GM20431 (cell line): ENCODE measurements around the gene CLEC16A.

Experiments
- in situ Hi-C: fragments of 300-500 bp; cut with MseI, MboI; formaldehyde crosslinking; loops from one replicate; pipeline ENCODE4 v1.15.0; 2020; ENCODE audit warnings: low sequenced_read_pairs; ENCODE audit not compliant: unreplicated experiment

Gene CLEC16A, protein sequence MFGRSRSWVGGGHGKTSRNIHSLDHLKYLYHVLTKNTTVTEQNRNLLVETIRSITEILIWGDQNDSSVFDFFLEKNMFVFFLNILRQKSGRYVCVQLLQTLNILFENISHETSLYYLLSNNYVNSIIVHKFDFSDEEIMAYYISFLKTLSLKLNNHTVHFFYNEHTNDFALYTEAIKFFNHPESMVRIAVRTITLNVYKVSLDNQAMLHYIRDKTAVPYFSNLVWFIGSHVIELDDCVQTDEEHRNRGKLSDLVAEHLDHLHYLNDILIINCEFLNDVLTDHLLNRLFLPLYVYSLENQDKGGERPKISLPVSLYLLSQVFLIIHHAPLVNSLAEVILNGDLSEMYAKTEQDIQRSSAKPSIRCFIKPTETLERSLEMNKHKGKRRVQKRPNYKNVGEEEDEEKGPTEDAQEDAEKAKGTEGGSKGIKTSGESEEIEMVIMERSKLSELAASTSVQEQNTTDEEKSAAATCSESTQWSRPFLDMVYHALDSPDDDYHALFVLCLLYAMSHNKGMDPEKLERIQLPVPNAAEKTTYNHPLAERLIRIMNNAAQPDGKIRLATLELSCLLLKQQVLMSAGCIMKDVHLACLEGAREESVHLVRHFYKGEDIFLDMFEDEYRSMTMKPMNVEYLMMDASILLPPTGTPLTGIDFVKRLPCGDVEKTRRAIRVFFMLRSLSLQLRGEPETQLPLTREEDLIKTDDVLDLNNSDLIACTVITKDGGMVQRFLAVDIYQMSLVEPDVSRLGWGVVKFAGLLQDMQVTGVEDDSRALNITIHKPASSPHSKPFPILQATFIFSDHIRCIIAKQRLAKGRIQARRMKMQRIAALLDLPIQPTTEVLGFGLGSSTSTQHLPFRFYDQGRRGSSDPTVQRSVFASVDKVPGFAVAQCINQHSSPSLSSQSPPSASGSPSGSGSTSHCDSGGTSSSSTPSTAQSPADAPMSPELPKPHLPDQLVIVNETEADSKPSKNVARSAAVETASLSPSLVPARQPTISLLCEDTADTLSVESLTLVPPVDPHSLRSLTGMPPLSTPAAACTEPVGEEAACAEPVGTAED

DNA sequence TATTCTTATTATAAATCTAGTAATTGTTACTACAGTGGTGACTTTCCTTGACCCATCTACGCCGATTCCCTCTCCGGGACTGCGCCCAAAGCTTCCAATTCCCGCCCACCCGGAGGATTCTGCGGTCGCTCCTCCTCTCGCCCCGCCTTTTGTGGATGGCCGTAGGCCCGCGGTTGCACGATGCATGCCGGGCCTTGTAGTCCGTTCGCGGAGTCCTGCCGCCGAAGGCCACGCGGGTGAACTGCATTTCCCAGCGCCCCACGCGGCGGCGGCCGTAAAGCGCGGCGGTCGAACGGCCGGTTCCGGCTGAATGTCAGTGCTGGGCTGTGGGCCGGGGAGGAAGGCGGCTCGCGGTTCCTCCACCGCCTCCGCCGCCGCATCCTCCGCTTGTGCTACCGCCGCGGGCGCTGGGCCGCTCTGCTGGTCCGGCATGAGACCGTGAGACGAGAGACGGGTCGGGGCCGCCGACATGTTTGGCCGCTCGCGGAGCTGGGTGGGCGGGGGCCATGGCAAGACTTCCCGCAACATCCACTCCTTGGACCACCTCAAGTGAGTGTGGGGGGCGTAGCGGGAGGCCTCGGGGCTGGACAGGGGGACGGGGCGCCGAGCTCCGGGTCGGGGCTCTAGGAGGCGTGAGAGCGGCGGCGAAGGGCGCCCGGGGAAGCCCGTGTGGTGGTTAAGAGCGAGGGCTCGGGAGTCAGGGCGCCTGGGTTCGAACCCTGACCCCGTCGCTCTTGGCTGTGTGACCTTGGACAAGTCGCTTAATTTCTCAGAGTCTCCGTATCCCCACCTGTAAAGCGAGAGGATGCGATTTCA is at the start of gene CLEC16A:
Gene CLEC16A, plus strand, starts transcription at position 316 of the 816 bp plus-strand sequence. Its CDS starts 154 bp downstream, at position 470.
- in situ Hi-C loops = no loop called here

DNA sequence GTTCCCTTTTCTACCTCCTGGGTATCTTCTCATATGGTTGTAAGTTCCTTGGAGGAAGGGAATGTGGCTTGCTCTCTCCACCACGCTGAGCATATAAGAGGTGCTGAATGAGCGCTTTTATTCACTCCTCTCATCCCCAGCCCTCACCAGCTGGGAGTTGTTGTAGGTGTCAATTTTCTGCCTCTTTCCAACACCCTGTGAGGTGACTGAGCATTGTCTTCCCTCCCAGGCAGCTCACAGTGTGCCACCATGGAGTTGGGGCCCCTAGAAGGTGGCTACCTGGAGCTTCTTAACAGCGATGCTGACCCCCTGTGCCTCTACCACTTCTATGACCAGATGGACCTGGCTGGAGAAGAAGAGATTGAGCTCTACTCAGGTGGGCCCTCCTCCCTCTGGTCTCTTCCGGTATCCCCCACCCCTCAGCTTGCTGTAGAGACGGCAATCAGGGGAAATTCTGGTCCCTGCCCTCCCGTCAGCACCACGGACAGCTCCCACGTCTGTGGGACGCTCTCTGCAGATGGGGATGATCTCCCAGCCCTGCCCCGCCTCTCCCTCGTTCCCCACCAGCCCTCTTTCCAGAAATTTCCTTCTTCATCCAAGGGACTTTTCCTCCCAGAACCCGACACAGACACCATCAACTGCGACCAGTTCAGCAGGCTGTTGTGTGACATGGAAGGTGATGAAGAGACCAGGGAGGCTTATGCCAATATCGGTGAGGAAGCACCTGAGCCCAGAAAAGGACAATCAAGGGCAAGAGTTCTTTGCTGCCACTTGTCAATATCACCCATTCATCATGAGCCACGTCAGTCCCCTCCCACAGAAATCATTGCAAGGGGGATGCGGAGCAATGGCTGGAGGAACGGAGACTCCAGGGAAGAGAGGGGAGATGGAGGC is 49.1 kb upstream of the CLEC16A start:
- in situ Hi-C loops = no loop called here

DNA sequence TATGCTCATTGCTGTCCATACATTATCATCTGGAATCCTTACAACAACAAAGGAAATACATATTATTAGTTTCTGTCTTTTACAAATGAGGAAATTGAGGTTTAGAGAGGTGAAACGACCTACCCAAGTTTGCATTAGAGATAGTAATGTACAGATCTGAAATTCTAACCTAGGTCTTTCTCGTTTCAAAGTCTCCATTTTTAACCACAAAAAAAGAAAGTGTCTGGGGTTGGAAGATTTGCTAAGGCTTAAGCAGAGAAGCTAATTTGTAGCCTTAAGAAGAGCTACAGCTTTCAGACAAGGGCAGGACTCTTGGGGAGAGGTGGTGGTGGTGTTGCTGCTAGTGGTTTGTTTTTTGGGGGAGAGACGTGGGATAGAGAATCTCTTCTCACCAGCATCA is 48.2 kb upstream of the CLEC16A start:
- in situ Hi-C loops = no loop called here

DNA sequence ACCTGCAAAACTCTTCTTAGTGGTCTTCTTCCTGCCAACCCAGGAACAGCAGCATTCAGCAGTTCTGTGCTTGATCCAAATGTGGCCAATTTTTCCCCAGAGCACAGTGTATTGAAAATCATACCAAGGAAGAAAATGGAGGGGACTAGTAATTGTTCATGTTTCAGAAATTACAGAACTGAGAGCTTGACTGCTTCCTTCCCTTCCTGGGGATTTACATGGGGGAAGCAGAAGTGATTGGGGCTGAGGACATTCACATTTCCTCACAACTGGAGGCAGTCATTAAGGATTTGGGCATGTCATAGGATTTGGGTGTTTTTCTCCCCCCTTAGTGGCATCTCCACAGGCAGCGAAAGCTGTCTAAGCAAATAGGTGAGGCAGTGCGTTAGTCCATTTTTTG is 47.6 kb upstream of the CLEC16A start:
- in situ Hi-C loops = no loop called here

DNA sequence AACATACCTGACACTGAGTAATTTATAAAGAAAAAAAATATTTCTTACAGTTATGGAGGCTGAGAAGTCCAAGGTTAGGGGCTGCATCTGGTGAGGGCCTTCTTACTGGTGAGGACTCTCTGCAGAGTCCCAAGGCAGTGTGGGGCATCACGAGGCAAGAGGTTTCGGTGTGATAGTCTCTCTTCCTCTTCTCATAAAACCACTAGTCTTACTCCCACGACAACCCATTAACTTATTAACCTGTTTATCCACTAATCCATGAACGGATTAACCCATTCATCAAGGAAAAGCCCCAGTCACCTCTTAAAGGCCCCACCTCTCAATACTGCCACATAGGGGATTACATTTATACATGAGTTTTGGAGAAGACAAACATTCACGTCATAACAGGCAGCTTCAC is 47.2 kb upstream of the CLEC16A start:
- in situ Hi-C loops = no loop called here

DNA sequence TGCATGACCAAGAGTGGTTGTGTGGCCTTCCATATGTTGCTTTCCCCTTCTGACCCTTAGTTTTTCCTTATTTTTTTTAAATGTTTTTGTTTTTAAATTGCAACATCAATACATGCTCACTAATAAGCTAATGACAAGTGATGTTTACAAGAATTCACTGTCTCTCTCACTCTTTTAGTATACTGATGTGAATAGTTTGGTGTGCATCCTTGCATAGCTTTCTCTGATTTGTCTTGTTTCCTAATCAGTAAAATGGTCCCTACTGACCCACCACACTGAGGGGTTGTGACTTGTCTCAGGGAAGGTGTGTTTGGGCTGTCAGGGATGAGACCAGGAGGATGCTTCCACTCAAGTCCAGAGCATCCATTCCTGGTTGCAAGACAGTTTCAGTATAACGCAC is 41.4 kb upstream of the CLEC16A start:
- in situ Hi-C loops = loop anchor here (25.0 kb wide), 1 partner anchor 641 kb away; no protein-coding TSS in a partner anchor

DNA sequence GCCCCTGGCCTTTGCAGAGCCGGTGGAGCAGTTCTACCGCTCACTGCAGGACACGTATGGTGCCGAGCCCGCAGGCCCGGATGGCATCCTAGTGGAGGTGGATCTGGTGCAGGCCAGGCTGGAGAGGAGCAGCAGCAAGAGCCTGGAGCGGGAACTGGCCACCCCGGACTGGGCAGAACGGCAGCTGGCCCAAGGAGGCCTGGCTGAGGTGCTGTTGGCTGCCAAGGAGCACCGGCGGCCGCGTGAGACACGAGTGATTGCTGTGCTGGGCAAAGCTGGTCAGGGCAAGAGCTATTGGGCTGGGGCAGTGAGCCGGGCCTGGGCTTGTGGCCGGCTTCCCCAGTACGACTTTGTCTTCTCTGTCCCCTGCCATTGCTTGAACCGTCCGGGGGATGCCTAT is 37.9 kb upstream of the CLEC16A start:
- in situ Hi-C loops = loop anchor here (25.0 kb wide), 1 partner anchor 644 kb away; no protein-coding TSS in a partner anchor

DNA sequence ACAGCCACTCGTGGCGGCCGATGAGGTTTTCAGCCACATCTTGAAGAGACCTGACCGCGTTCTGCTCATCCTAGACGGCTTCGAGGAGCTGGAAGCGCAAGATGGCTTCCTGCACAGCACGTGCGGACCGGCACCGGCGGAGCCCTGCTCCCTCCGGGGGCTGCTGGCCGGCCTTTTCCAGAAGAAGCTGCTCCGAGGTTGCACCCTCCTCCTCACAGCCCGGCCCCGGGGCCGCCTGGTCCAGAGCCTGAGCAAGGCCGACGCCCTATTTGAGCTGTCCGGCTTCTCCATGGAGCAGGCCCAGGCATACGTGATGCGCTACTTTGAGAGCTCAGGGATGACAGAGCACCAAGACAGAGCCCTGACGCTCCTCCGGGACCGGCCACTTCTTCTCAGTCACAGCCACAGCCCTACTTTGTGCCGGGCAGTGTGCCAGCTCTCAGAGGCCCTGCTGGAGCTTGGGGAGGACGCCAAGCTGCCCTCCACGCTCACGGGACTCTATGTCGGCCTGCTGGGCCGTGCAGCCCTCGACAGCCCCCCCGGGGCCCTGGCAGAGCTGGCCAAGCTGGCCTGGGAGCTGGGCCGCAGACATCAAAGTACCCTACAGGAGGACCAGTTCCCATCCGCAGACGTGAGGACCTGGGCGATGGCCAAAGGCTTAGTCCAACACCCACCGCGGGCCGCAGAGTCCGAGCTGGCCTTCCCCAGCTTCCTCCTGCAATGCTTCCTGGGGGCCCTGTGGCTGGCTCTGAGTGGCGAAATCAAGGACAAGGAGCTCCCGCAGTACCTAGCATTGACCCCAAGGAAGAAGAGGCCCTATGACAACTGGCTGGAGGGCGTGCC is 37.2 kb upstream of the CLEC16A start:
- in situ Hi-C loops = loop anchor here (25.0 kb wide), 1 partner anchor 645 kb away; no protein-coding TSS in a partner anchor

DNA sequence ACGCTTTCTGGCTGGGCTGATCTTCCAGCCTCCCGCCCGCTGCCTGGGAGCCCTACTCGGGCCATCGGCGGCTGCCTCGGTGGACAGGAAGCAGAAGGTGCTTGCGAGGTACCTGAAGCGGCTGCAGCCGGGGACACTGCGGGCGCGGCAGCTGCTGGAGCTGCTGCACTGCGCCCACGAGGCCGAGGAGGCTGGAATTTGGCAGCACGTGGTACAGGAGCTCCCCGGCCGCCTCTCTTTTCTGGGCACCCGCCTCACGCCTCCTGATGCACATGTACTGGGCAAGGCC is 36.7 kb upstream of the CLEC16A start:
- in situ Hi-C loops = loop anchor here (25.0 kb wide), 1 partner anchor 645 kb away; no protein-coding TSS in a partner anchor

DNA sequence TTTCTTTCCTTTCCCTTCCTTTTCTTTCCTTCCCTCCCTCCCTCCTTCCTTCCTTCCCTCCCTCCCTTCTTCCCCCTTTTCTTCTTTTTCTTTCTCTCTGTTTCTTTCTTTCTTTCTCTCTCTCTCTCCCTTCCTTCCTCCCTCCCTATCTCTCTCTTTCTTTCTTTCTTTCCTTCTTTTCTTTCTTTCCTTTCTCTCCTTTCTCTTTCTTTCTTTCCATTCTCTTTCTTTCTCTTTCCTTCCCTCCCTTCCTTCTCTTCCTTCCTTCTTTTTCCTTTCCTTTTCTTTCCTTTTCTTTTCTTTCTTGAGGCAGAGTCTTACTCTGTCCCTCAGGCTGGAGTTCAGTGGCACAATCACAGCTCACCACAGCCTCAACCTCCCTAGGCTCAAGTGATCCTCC is 33.1 kb upstream of the CLEC16A start:
- in situ Hi-C loops = loop anchor here (25.0 kb wide), 1 partner anchor 649 kb away; no protein-coding TSS in a partner anchor

DNA sequence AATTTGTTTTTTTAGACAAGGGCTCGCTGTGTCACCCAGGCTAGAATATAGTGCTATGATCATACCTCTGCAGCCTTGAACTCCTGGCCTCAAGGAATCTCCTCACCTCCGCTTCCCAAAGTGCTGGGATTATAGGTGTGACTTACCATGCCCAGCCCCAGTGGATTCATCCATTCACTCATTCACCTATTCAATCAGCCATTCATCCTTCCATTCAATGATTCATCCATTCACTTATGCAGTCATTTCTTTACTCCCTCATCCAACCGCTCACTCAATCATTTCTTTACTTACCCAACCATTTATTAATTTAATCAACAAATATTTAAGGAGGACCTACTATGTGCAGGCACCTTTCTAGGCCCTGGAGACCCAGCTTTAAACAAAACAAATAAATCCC is 27.8 kb upstream of the CLEC16A start:
- in situ Hi-C loops = loop anchor here (25.0 kb wide), 1 partner anchor 654 kb away; no protein-coding TSS in a partner anchor

DNA sequence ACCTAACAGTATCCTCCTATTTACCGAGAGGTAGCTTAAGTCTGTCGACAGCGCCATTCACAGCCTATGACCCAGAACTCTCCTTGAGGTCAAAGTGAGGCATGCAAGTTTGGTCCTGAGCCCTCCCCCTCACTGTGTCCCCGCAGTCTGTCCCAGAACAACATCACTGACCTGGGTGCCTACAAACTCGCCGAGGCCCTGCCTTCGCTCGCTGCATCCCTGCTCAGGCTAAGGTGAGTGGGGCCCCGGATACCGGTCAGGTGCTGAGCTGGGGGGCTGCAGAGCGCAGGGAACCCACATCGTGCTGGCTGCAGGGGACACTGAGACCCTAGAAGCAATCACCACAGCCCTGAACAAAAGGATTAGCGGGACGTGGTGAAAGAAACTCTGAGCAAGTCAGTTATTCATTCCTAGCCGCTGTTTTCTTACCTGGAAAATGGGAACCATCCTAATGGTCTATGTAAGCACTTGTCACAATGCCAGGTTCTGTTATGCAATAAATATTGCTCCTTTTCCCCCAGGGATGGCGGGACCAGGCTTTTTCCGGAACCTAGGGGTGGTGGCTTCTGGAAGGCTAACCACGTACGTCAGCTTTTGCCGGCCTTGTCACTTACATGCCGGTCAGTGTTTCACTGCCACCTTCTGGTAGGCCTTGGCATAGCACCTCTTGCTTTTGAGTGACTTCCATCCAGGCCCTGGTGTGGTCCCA is 25.9 kb upstream of the CLEC16A start:
- in situ Hi-C loops = loop anchor here (25.0 kb wide), 1 partner anchor 656 kb away; no protein-coding TSS in a partner anchor

DNA sequence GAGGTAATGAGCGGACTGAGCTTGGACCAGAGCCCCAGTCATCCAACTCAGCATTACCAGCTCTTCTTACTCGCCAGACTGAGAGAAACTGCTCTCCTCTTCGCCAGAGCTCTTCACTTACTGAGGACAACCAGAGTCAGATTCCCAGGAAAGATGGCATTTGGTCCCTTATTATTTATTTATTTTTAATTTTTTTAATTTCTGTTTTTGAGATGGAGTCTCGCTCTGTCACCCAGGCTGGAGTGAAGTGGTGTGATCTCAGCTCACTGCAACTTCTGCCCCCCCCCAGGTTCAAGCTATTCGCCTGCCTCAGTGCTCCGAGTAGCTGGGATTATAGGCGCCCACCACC is 25.4 kb upstream of the CLEC16A start:
- in situ Hi-C loops = loop anchor here (25.0 kb wide), 1 partner anchor 657 kb away; no protein-coding TSS in a partner anchor

DNA sequence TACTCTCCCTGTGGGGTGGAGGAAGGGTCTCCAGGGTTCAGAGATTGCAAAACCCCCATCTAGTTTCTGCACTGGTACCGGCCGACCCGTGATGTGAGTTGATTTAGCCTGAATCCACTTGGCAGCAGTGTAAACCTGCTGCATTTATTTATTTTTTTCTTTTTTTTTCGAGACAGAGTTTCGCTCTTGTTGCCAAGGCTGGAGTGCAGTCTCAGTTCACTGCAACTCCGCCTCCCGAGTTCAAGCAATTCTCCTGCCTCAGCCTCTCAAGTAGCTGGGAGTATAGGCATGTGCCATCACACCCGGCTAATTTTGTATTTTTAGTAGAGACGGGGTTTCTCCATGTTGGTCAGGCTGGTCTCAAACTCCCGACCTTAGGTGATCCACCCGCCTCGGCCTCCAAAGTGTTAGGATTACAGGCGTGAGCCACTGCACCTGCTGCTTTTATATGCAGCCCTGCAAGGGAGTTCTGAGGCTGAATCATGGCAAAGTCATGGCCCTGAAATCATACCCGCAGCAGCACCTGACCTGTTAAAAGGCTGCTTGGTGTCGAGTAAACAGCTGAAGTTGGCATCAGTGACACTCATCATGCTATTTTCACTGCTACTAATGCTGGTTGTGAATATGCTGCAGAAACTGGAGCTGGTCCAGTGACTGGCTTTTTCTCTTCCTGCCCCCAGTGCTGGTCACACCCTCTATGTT is 23.5 kb upstream of the CLEC16A start:
- in situ Hi-C loops = loop anchor here (10.0 to 25.0 kb wide), 2 partner anchors 406 to 659 kb away; no protein-coding TSS in a partner anchor

DNA sequence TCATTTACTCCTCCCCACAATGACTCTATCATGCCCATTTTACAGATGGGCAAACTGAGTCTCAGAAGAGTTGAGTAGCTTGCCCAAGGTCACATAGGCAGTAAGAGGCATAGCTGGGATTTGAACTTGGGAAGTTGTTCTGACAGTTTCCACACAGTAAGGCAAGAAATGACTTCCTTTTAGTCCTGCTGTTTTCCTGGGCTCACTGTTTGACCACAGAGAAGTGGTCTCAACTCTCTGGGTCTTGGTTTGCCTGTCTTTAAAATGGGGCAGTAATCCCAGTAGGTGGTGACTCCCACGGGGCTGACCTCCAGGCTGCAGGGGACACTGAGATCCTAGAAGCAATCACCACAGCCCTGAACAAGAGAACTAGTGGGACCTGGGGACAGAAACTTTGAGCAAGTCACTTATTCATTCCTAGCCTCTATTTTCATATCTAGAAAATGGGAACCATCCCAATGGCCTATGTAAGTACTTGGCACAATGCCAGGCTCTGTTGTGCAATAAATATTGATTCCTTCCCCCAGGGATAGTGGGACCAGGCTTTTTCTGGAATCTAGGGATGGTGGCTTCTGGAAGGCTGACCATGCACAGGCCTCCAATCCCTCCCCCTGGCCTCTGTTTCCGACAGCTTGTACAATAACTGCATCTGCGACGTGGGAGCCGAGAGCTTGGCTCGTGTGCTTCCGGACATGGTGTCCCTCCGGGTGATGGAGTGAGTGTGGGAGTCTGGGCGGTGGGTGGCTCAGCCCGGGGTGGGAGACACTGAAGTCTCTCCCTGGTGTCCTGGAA is 22.6 kb upstream of the CLEC16A start:
- in situ Hi-C loops = loop anchor here (10.0 to 25.0 kb wide), 2 partner anchors 407 to 659 kb away; no protein-coding TSS in a partner anchor
